GM19193 (cell line): ENCODE results near the gene COL23A1.

Experiments
- POLR2A ChIP-seq: IDR thresholded peaks from 4 replicates; pipeline ENCODE4 v1.6.1; 2011; ENCODE audit not compliant: insufficient read depth, insufficient read length; ENCODE audit errors: extremely low read depth

Gene COL23A1

GRCh38 chr5:178492278-178492677 is 97.9 kb downstream of the COL23A1 start:
- no peak for TF ChIP-seq POLR2A

- TF ChIP-seq POLR2A = no peak
These were observed 99.1 kb downstream of the COL23A1 start for GRCh38 chr5:178490935-178491652.

- no peak for TF ChIP-seq POLR2A
These were observed 100.8 kb downstream of the COL23A1 start for GRCh38 chr5:178489271-178489976.

- no peak for TF ChIP-seq POLR2A
These were observed 101.5 kb downstream of the COL23A1 start for GRCh38 chr5:178488696-178489095.

GRCh38 chr5:178487911-178488600 is 102.1 kb downstream of the COL23A1 start:
- no peak for TF ChIP-seq POLR2A

- TF ChIP-seq POLR2A = no peak
These were observed 104.0 kb downstream of the COL23A1 start for GRCh38 chr5:178486239-178486641.

GRCh38 chr5:178483620-178484019 is 106.6 kb downstream of the COL23A1 start:
- TF ChIP-seq POLR2A = no peak

- no peak for TF ChIP-seq POLR2A
These were observed 110.9 kb downstream of the COL23A1 start for GRCh38 chr5:178479261-178479660.

GRCh38 chr5:178478370-178478769 is 111.8 kb downstream of the COL23A1 start:
- TF ChIP-seq POLR2A = no peak

GRCh38 chr5:178477802-178478201 is 112.4 kb downstream of the COL23A1 start:
- no peak for TF ChIP-seq POLR2A

- TF ChIP-seq POLR2A = no peak
These were observed 113.0 kb downstream of the COL23A1 start for GRCh38 chr5:178476972-178477754.

GRCh38 chr5:178476531-178476930 is 113.7 kb downstream of the COL23A1 start:
- no peak for TF ChIP-seq POLR2A

- no peak for TF ChIP-seq POLR2A
These were observed 114.8 kb downstream of the COL23A1 start for GRCh38 chr5:178475422-178475821.

GRCh38 chr5:178474562-178475184 is 115.5 kb downstream of the COL23A1 start:
- TF ChIP-seq POLR2A = no peak
